ENCODE measurements around the gene PRKRA. TPM values are rescaled to one million over a fixed set of nuclear protein-coding genes. Genes with fewer than 3 reads are reported as not detected.

The PRKRA gene
- total RNA-seq, 1 donor from 2014 or later: 79.3 TPM

DNA sequence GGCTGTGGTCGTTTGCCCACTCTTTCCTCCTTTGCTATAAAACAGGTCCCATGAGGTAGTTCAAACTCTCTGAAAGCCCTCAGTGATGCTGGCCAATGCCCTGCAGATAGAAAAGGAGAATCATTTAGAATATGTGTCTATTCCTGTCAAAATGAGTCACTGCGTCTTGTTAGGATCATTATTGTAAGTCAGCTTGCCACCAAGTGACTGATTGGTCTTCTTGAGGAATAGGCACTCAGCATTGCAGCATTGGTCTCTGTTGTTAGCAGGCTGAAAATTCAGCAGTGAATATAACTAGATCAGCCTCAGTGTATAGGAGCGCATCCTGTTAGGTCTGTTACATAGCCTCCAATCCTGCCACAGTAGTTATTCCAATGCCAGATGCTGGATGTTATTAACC is 28.9 kb downstream of the PRKRA start:
- Histone ChIP-seq H3K9me3 (no peaks in the 10 kb centered on the region), H3K36me3 (no peaks in the 10 kb centered on the region), H3K27me3 (no peaks in the 10 kb centered on the region), H3K4me3 (no peak overlapping the region), H3K4me1 (no peaks in the 10 kb centered on the region), H3K27ac (no peak overlapping the region)
- intact Hi-C loops (cut with DNase I): no loop called here
- TF ChIP-seq POLR2A (IDR thresholded peaks at IDR 0.05): no peak
- no peak for DNase-seq (ENCODE audit: extremely low spot score in 2 of 2)

GRCh38 chr2:178420463-178420999 is 30.4 kb downstream of the PRKRA start:
- intact Hi-C loops (cut with DNase I): no loop called here
- no peak overlapping the region for H3K27ac ChIP-seq
- no peaks in the 10 kb centered on the region for H3K27me3 ChIP-seq
- H3K36me3 ChIP-seq: no peaks in the 10 kb centered on the region
- H3K4me1 ChIP-seq: no peaks in the 10 kb centered on the region
- H3K4me3 ChIP-seq: no peak overlapping the region
- no peak for DNase-seq (ENCODE audit: extremely low spot score in 2 of 2)
- TF ChIP-seq POLR2A (IDR thresholded peaks at IDR 0.05) (no peak), POLR2AphosphoS5 (IDR thresholded peaks at IDR 0.05; ENCODE audit: insufficient read depth in 1 of 2, low read depth in 1 of 2) (no peak)
- TF ChIP-seq, protein P1, sequence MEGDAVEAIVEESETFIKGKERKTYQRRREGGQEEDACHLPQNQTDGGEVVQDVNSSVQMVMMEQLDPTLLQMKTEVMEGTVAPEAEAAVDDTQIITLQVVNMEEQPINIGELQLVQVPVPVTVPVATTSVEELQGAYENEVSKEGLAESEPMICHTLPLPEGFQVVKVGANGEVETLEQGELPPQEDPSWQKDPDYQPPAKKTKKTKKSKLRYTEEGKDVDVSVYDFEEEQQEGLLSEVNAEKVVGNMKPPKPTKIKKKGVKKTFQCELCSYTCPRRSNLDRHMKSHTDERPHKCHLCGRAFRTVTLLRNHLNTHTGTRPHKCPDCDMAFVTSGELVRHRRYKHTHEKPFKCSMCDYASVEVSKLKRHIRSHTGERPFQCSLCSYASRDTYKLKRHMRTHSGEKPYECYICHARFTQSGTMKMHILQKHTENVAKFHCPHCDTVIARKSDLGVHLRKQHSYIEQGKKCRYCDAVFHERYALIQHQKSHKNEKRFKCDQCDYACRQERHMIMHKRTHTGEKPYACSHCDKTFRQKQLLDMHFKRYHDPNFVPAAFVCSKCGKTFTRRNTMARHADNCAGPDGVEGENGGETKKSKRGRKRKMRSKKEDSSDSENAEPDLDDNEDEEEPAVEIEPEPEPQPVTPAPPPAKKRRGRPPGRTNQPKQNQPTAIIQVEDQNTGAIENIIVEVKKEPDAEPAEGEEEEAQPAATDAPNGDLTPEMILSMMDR (IDR thresholded peaks at IDR 0.05): no peak
- no peaks in the 10 kb centered on the region for H3K9me3 ChIP-seq

- TF ChIP-seq, protein P1 (IDR thresholded peaks at IDR 0.05): no peak
- TF ChIP-seq POLR2A (IDR thresholded peaks at IDR 0.05) (no peak), POLR2AphosphoS5 (IDR thresholded peaks at IDR 0.05; ENCODE audit: insufficient read depth in 1 of 2, low read depth in 1 of 2) (no peak)
- Histone ChIP-seq H3K36me3 (no peaks in the 10 kb centered on the region), H3K27me3 (no peaks in the 10 kb centered on the region), H3K4me3 (no peak overlapping the region), H3K27ac (no peak overlapping the region), H3K4me1 (peaks cover 6% of the 10 kb centered on the region), H3K9me3 (no peaks in the 10 kb centered on the region)
- DNase-seq (ENCODE audit: extremely low spot score in 2 of 2): no peak
- intact Hi-C loops (cut with DNase I): no loop called here
Observed at GRCh38 chr2:178419123-178419522, 31.9 kb downstream of the PRKRA start.

DNA sequence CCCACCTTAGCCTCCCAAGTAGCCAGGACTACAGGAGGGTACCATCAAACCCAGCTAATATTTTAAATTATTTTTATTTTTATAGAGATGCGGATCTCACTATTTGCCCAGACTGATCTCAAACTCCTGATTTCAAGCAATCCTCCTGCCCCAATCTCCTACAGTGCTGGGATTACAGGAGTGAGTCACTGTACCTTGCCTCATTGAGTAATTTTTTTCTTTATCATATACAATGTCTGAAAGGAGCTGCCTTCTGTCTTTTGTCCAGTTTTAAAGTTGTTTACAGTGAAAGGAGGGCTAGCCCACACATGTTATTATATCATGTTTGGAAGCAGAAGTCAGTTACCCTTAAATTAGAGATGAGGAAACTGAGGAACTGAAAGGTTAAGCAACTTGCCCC is 32.5 kb downstream of the PRKRA start:
- no peak for DNase-seq (ENCODE audit: extremely low spot score in 2 of 2)
- H3K4me3 ChIP-seq: no peak overlapping the region
- H3K36me3 ChIP-seq: no peaks in the 10 kb centered on the region
- TF ChIP-seq POLR2A (IDR thresholded peaks at IDR 0.05) (no peak), POLR2AphosphoS5 (IDR thresholded peaks at IDR 0.05; ENCODE audit: insufficient read depth in 1 of 2, low read depth in 1 of 2) (no peak)
- peaks cover 8% of the 10 kb centered on the region for H3K4me1 ChIP-seq
- no peak overlapping the region for H3K27ac ChIP-seq
- no peaks in the 10 kb centered on the region for H3K27me3 ChIP-seq
- H3K9me3 ChIP-seq: no peaks in the 10 kb centered on the region
- intact Hi-C loops (cut with DNase I): no loop called here

DNA sequence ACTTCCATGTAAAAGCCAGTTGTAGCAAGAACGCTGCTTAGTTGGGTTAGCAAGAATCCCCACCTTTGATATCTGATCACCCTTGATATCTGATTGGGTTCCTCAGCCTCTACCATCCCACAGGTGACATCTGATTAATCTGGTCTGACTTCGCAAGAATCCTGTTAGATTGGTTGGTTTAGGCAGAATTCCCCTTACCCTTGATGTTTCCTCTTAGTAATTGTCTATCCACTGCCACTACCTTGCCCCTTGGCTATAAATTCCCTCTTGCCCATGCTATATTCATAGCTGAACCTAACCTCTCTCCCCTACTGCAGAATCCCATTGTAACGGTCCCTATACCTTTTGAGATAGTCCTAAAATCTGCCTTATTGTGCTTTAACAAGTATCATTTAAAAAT is 33.1 kb downstream of the PRKRA start:
- Histone ChIP-seq H3K4me3 (no peak overlapping the region), H3K4me1 (peaks cover 13% of the 10 kb centered on the region), H3K27me3 (no peaks in the 10 kb centered on the region), H3K27ac (no peak overlapping the region), H3K9me3 (no peaks in the 10 kb centered on the region), H3K36me3 (no peaks in the 10 kb centered on the region)
- intact Hi-C loops (cut with DNase I): no loop called here
- TF ChIP-seq, protein P1 (IDR thresholded peaks at IDR 0.05): no peak
- no peak for TF ChIP-seq POLR2A (IDR thresholded peaks at IDR 0.05)
- TF ChIP-seq POLR2AphosphoS5 (IDR thresholded peaks at IDR 0.05; ENCODE audit: insufficient read depth in 1 of 2, low read depth in 1 of 2): no peak
- DNase-seq (ENCODE audit: extremely low spot score in 2 of 2): no peak

DNA sequence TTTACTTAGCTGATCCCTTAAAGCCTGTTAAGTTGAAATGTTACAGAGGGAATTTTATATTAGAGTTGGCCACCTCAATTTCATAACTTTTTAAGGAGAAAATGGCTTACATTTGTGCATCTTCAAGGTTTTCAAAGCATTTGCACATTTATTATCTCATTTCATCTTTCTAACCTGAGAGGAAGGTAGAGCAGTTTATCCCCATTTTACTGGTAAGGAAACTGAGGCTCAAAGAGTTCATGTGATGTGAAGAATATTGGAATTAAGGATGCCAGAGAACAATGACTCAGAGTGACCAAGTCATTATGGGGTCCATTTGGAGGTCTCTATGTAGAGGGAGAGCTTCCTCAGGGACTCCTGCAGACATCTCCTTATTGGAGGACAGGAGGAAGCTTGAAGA is 35.0 kb downstream of the PRKRA start:
- H3K36me3 ChIP-seq: no peaks in the 10 kb centered on the region
- intact Hi-C loops (cut with DNase I): no loop called here
- H3K9me3 ChIP-seq: no peaks in the 10 kb centered on the region

More for the DNA sequence above, 35.0 kb downstream of the PRKRA start:
- Histone ChIP-seq H3K27me3 (no peaks in the 10 kb centered on the region), H3K27ac (no peak overlapping the region), H3K4me3 (no peak overlapping the region), H3K4me1 (peaks cover 14% of the 10 kb centered on the region)
- no peak for TF ChIP-seq POLR2AphosphoS5 (IDR thresholded peaks at IDR 0.05; ENCODE audit: insufficient read depth in 1 of 2, low read depth in 1 of 2)
- TF ChIP-seq POLR2A (IDR thresholded peaks at IDR 0.05): no peak
- TF ChIP-seq, protein P1 (IDR thresholded peaks at IDR 0.05): no peak
- DNase-seq (ENCODE audit: extremely low spot score in 2 of 2): no peak
